Activated T-cell treated with anti-CD3 and anti-CD28 coated beads for 1 hour (primary cell): Measurements from ENCODE around the gene HOXC11.

Source experiments
- DNase-seq: peaks from one replicate; pipeline ENCODE4 v3.0.0-alpha.2; 2020; ENCODE audit warnings: low read depth

The HOXC11 gene

GRCh38 chr12:53974084-53975063, 1.4 kb downstream of the HOXC11 start, which contains the start of gene HOTAIR:
Gene HOTAIR, minus strand, starts transcription at chr12:53974954.
- no peak for DNase-seq

- DNase-seq = no peak
Observed at GRCh38 chr12:53975064-53975471, 2.1 kb downstream of the HOXC11 start.

- DNase-seq = no peak
Observed at GRCh38 chr12:53975479-53976152, 2.7 kb downstream of the HOXC11 start.

GRCh38 chr12:53976172-53976822, 3.4 kb downstream of the HOXC11 start:
- no peak for DNase-seq

- DNase-seq = no peak
Observed at GRCh38 chr12:53976823-53977595, 4.1 kb downstream of the HOXC11 start.

GRCh38 chr12:53977596-53978445, 4.9 kb downstream of the HOXC11 start:
- no peak for DNase-seq

GRCh38 chr12:53978477-53979356, 5.8 kb downstream of the HOXC11 start:
- DNase-seq = no peak

GRCh38 chr12:53980104-53980801, 7.3 kb downstream of the HOXC11 start:
- DNase-seq = no peak

GRCh38 chr12:53980802-53981496, 8.0 kb downstream of the HOXC11 start:
- no peak for DNase-seq

- no peak for DNase-seq
Observed at GRCh38 chr12:53981634-53982565, 9.0 kb downstream of the HOXC11 start.

- no peak for DNase-seq
Observed at GRCh38 chr12:53982648-53983567, 10.0 kb downstream of the HOXC11 start.

- no peak for DNase-seq
Observed at GRCh38 chr12:53983568-53983949, 10.6 kb downstream of the HOXC11 start.

GRCh38 chr12:53983950-53984572, 11.1 kb downstream of the HOXC11 start:
- DNase-seq = no peak

- DNase-seq = peak; percentile 64
Observed at GRCh38 chr12:53984901-53985691, 12.2 kb downstream of the HOXC11 start, which contains the start of gene HOXC10. Gene HOXC10, plus strand, starts transcription at chr12:53985146. Its CDS starts 114 bp downstream, at chr12:53985260.

- DNase-seq = no peak
Observed at GRCh38 chr12:53985692-53985993, 12.7 kb downstream of the HOXC11 start.
